ENCODE data around the gene FRYL. TPM values are rescaled to one million over a fixed set of nuclear protein-coding genes. Genes with fewer than 3 reads are reported as not detected.

The FRYL gene
- polyA plus RNA-seq, 1 donor from 2014 or later = 64.0 TPM

- Histone ChIP-seq H4K20me1 (ENCODE audit: insufficient read depth) (no peaks in the 10 kb centered on the region), H3K9ac (ENCODE audit: low read length) (peak overlapping the region; percentile 45), H3K4me3 (ENCODE audit: low read length) (peak overlapping the region; percentile 53), H2AFZ (ENCODE audit: low read depth, low read length) (peak overlapping the region; percentile 29), H3F3A (ENCODE audit: insufficient read depth, low read length, poor library complexity, severe bottlenecking) (no peaks in the 10 kb centered on the region), H3K79me2 (replicated peaks; ENCODE audit: insufficient read depth, low read length) (no peaks in the 10 kb centered on the region), H3K4me2 (ENCODE audit: low read length) (peak overlapping the region; percentile 56), H3K27me3 (ENCODE audit: insufficient read depth, low read depth, low read length) (no peaks in the 10 kb centered on the region), H3K27ac (ENCODE audit: low read length) (peak overlapping the region; percentile 78), H3K36me3 (ENCODE audit: insufficient read depth, low read length) (no peaks in the 10 kb centered on the region), H3K9me3 (ENCODE audit: low read length) (no peaks in the 10 kb centered on the region), H3K9me2 (ENCODE audit: insufficient read depth, low read length) (no peaks in the 10 kb centered on the region)
- TF ChIP-seq RAD21 (conservative IDR thresholded peaks at IDR 0.05) (no peak), CTCF (IDR thresholded peaks at IDR 0.05; ENCODE audit: poor library complexity, severe bottlenecking) (no peak), EZH2 (IDR thresholded peaks at IDR 0.05; ENCODE audit: borderline replicate concordance, insufficient read depth, low read length, poor library complexity, severe bottlenecking) (no peak), REST (IDR thresholded peaks at IDR 0.05; ENCODE audit: borderline replicate concordance) (no peak), TAF1 (IDR thresholded peaks at IDR 0.05; ENCODE audit: low read depth) (no peak), EP300 (conservative IDR thresholded peaks at IDR 0.05; ENCODE audit: poor library complexity, severe bottlenecking) (peak; percentile 73), POLR2AphosphoS5 (IDR thresholded peaks at IDR 0.05) (peak; percentile 37), SMC3 (conservative IDR thresholded peaks at IDR 0.05; ENCODE audit: poor library complexity) (no peak), MXI1 (conservative IDR thresholded peaks at IDR 0.05; ENCODE audit: poor library complexity, severe bottlenecking) (no peak)
Measured at GRCh38 chr4:48470570-48470969, 309.5 kb downstream of the FRYL start.

- H3K4me2 ChIP-seq (ENCODE audit: low read length) = peak overlapping the region; percentile 56
- H3K9ac ChIP-seq (ENCODE audit: low read length) = peak overlapping the region; percentile 45
- no peaks in the 10 kb centered on the region for H3K9me3 ChIP-seq (ENCODE audit: low read length)
- H3K27ac ChIP-seq (ENCODE audit: low read length) = peak overlapping the region; percentile 78
- peak overlapping the region; percentile 53 for H3K4me3 ChIP-seq (ENCODE audit: low read length)
- no peaks in the 10 kb centered on the region for H3K79me2 ChIP-seq (replicated peaks; ENCODE audit: insufficient read depth, low read length)
- no peaks in the 10 kb centered on the region for H3F3A ChIP-seq (ENCODE audit: insufficient read depth, low read length, poor library complexity, severe bottlenecking)
- H3K27me3 ChIP-seq (ENCODE audit: insufficient read depth, low read depth, low read length) = no peaks in the 10 kb centered on the region
- H2AFZ ChIP-seq (ENCODE audit: low read depth, low read length) = peak overlapping the region; percentile 29
- no peak for TF ChIP-seq RAD21 (conservative IDR thresholded peaks at IDR 0.05)
- H3K9me2 ChIP-seq (ENCODE audit: insufficient read depth, low read length) = no peaks in the 10 kb centered on the region
- no peaks in the 10 kb centered on the region for H3K36me3 ChIP-seq (ENCODE audit: insufficient read depth, low read length)
- H4K20me1 ChIP-seq (ENCODE audit: insufficient read depth) = no peaks in the 10 kb centered on the region
Measured at GRCh38 chr4:48470137-48470536, 309.9 kb downstream of the FRYL start.

DNA sequence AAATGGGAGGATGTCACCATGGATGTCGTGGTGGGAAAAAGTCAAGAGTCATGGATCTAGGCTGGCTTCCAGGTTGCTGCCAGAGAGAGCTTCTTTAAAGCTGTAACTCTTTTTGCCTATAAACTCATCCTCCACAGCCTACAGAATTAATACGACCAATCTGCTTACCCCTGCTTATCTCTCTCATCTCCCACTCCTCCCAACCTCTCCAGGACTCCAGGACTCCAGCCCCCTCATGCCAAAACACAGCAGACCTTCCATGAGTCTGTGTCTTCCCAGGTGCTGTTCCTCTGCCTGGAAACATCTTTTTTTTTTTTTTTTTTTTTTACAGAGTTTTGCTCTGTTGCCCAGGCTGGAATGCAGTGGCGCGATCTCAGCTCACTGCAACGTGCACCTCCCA is 312.2 kb downstream of the FRYL start:
- Histone ChIP-seq H2AFZ (ENCODE audit: low read depth, low read length) (no peak overlapping the region), H3K27me3 (ENCODE audit: insufficient read depth, low read depth, low read length) (no peaks in the 10 kb centered on the region), H3K4me2 (ENCODE audit: low read length) (no peak overlapping the region), H3K9ac (ENCODE audit: low read length) (no peak overlapping the region), H3K9me3 (ENCODE audit: low read length) (no peaks in the 10 kb centered on the region), H3K79me2 (replicated peaks; ENCODE audit: insufficient read depth, low read length) (no peaks in the 10 kb centered on the region), H4K20me1 (ENCODE audit: insufficient read depth) (no peaks in the 10 kb centered on the region), H3K4me3 (ENCODE audit: low read length) (no peak overlapping the region), H3F3A (ENCODE audit: insufficient read depth, low read length, poor library complexity, severe bottlenecking) (no peaks in the 10 kb centered on the region), H3K9me2 (ENCODE audit: insufficient read depth, low read length) (no peaks in the 10 kb centered on the region), H3K36me3 (ENCODE audit: insufficient read depth, low read length) (no peaks in the 10 kb centered on the region), H3K27ac (ENCODE audit: low read length) (no peak overlapping the region)
- TF ChIP-seq REST (IDR thresholded peaks at IDR 0.05; ENCODE audit: borderline replicate concordance) = no peak
